Large intestine (tissue), 3 donors: ENCODE measurements around the gene GPR18. TPM values are rescaled to one million over a fixed set of nuclear protein-coding genes. Genes with fewer than 3 reads are reported as not detected.
A peak's percentile ranks its signal among the peaks of the same experiment; 100 is the strongest.

Experiments
- DNase-seq, 2 donors: peaks; one replicate each; pipeline versions ENCODE4 v3.0.0 to v3.0.0-alpha.2; 2013
- H3K27ac ChIP-seq: one replicate; pipeline ENCODE4 v1.5.1; 2013; ENCODE audit warnings: low read length
- H3K27me3 ChIP-seq: 2 replicates; pipeline ENCODE4 v1.6.1; 2013; ENCODE audit warnings: low read length; ENCODE audit not compliant: control insufficient read depth, insufficient read depth
- H3K36me3 ChIP-seq: 2 replicates; pipeline ENCODE4 v1.6.1; 2013; ENCODE audit warnings: low read length; ENCODE audit not compliant: control insufficient read depth, insufficient read depth
- H3K4me1 ChIP-seq: one replicate; pipeline ENCODE4 v1.6.1; 2013; ENCODE audit warnings: low read length; ENCODE audit not compliant: control insufficient read depth, insufficient read depth
- H3K4me3 ChIP-seq: one replicate; pipeline ENCODE4 v1.5.1; 2013; ENCODE audit warnings: low read length
- H3K9me3 ChIP-seq: one replicate; pipeline ENCODE4 v1.6.1; 2013; ENCODE audit warnings: mild to moderate bottlenecking, low read depth, low read length, moderate library complexity; ENCODE audit not compliant: control insufficient read depth
- WGBS: methylation state at CpG from one replicate; pipeline ENCODE4 v1.1.5; 2013; ENCODE audit warnings: low lambda C conversion rate; ENCODE audit not compliant: insufficient coverage; 5-methylcytosine and 5-hydroxymethylcytosine counted together
- polyA plus RNA-seq: library from polyadenylated mRNA; unstranded; fragments of 120-200 nt; gene quantifications from one replicate; pipeline ENCODE4 v1.2.1, GENCODE V29; 2013

Gene GPR18
- polyA plus RNA-seq, 1 donor = 0.94 TPM

- peaks cover 9% of the 10 kb centered on the region for H3K36me3 ChIP-seq
- H3K4me1 ChIP-seq = no peaks in the 10 kb centered on the region
- no peaks in the 10 kb centered on the region for H3K27me3 ChIP-seq
- no CpG with 5 or more reads among the region's 7 CpGs for WGBS
- no peak for DNase-seq
- H3K4me3 ChIP-seq = no peak overlapping the region
- no peak overlapping the region for H3K27ac ChIP-seq
- no peaks in the 10 kb centered on the region for H3K9me3 ChIP-seq
Measured at GRCh38 chr13:99301056-99301838, 43.1 kb upstream of the GPR18 start.

DNA sequence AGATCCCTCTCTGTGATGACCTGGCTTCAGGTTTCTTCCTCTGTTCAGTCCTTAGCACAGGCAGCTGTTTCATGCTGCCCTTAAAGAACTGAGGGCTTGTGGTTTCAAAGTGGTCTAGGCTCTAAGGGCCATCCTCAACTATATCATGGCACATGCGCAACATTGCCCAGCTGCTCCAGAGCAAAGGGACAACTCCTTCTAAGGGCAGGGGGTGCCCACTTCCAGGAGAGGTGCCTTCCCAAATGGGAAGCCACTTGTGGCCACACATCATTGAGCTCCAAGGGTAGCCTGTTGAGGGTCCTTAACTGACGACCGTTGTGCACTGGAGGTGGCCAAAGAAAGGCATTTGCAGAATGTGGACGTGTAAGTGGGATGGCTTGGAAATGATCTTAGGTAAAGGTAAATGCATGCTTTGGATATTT, 41.8 kb upstream of the GPR18 start:
- Histone ChIP-seq H3K4me1 (no peaks in the 10 kb centered on the region), H3K9me3 (no peaks in the 10 kb centered on the region), H3K27ac (no peak overlapping the region), H3K36me3 (peaks cover 8% of the 10 kb centered on the region), H3K27me3 (no peaks in the 10 kb centered on the region), H3K4me3 (no peak overlapping the region)
- WGBS = no CpG with 5 or more reads among the region's 4 CpGs
- DNase-seq = no peak

DNA sequence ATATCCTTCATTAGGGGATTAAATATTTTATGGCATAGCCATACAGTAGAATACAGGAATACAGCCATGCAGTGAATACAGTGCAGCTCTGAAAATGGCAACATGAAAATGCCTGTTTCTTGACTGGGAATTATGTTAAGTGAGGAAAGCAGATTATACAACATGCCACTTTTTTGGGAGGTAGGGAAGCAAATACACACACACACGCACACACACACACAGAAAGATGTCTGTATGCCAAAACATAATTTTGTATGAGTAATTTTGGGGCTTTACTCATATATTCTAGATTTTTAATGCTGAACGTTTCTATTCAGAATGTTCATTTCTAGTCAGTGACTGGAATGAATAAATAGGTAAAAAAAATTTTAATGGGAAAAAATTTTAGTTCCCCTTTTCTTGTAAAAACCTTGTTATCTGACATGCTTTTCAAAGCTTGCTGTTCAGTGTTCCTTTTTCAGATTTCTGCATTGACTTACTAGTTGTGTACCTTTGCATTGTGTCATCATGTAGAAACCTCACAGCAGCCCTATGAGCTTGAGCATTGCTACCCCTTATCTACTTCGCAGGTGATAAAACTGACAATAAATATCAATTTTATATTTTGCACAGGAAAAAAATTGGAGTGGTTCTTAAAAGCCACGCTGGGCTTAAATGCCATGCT, 41.2 kb upstream of the GPR18 start:
- no peak overlapping the region for H3K27ac ChIP-seq
- WGBS = 86% methylated on average over 1 of the region's 4 CpGs
- H3K36me3 ChIP-seq = peaks cover 8% of the 10 kb centered on the region
- H3K27me3 ChIP-seq = no peaks in the 10 kb centered on the region
- no peak for DNase-seq
- H3K4me1 ChIP-seq = no peaks in the 10 kb centered on the region
- H3K4me3 ChIP-seq = no peak overlapping the region
- H3K9me3 ChIP-seq = no peaks in the 10 kb centered on the region

GRCh38 chr13:99298056-99298455, 39.9 kb upstream of the GPR18 start:
- peaks cover 5% of the 10 kb centered on the region for H3K36me3 ChIP-seq
- no peak for DNase-seq
- no peaks in the 10 kb centered on the region for H3K27me3 ChIP-seq
- peaks cover 5% of the 10 kb centered on the region for H3K4me1 ChIP-seq
- H3K9me3 ChIP-seq = no peaks in the 10 kb centered on the region
- WGBS = 100% methylated on average over 2 of the region's 2 CpGs
- no peak overlapping the region for H3K27ac ChIP-seq
- H3K4me3 ChIP-seq = no peak overlapping the region

GRCh38 chr13:99297331-99297730, 39.2 kb upstream of the GPR18 start:
- Histone ChIP-seq H3K4me3 (no peak overlapping the region), H3K4me1 (peaks cover 5% of the 10 kb centered on the region), H3K9me3 (no peaks in the 10 kb centered on the region), H3K36me3 (peaks cover 5% of the 10 kb centered on the region), H3K27me3 (no peaks in the 10 kb centered on the region), H3K27ac (no peak overlapping the region)
- DNase-seq = no peak

- Histone ChIP-seq H3K36me3 (peaks cover 5% of the 10 kb centered on the region), H3K9me3 (no peaks in the 10 kb centered on the region), H3K4me3 (no peak overlapping the region), H3K27ac (no peak overlapping the region), H3K27me3 (no peaks in the 10 kb centered on the region), H3K4me1 (peaks cover 5% of the 10 kb centered on the region)
- DNase-seq = no peak
- 84% methylated on average over 3 of the region's 4 CpGs for WGBS
Measured at GRCh38 chr13:99296398-99296797, 38.2 kb upstream of the GPR18 start.

DNA sequence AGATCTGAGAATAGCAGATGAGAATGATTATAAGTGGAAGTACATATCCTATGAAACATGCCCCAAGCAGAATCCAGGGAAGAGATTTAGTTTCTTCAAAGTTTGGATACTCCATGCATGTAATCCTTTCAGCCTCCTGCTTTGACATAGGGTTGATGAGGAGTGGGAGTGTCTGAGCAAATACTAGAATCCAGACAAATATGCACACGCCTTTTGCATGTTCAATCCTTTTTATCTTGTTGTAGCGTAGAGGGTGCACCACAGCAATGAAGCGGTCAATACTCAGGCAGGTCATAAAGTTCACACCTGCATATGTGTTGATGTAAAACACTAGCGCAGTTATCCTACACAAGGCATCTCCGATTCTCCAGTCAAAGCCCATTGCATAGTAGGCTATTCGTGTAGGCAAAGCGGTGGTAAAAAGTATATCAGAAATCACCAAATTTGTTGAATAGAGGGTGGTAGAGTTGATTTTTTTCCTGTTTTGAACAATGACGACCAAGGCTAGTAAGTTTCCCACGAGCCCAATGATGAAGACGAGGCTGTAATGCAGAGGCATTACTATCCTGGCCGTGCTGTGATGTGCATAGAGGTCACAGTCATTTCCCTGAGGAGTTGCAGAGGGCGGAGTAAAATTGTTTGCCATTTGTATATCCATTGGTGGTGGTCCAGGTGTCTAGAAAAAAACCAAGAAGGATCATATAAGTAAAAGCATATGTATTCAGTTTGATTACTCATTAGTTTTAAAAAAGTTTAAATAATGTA, 37.5 kb upstream of the GPR18 start:
- no peak for DNase-seq
- 100% methylated on average over 1 of the region's 12 CpGs for WGBS
- no peaks in the 10 kb centered on the region for H3K9me3 ChIP-seq
- H3K27me3 ChIP-seq = no peaks in the 10 kb centered on the region
- peaks cover 5% of the 10 kb centered on the region for H3K36me3 ChIP-seq
- peaks cover 5% of the 10 kb centered on the region for H3K4me1 ChIP-seq
- H3K27ac ChIP-seq = no peak overlapping the region
- H3K4me3 ChIP-seq = no peak overlapping the region

DNA sequence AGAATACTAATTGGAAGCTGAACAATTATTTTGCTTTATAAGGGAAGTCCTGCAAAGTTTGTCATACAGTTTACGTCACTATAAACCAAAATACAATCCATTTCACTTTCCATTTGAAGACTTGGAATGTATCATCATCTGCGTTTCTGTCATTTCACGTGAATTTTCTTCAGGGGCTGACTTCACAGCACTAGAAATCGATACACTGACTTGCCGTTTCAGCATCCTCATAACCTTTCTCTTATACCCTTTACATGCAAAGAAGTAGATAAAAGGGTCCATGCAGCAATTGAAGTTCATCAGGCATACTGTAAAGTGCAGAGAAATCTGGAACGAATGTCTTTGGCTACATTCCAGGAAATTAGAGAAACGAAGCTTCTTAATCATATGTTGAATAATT, 36.8 kb upstream of the GPR18 start:
- H3K36me3 ChIP-seq = peaks cover 4% of the 10 kb centered on the region
- H3K27me3 ChIP-seq = no peaks in the 10 kb centered on the region
- H3K9me3 ChIP-seq = no peaks in the 10 kb centered on the region
- WGBS = 96% methylated on average over 4 of the region's 7 CpGs
- no peak overlapping the region for H3K4me3 ChIP-seq
- H3K4me1 ChIP-seq = peaks cover 5% of the 10 kb centered on the region
- no peak for DNase-seq
- no peak overlapping the region for H3K27ac ChIP-seq

DNA sequence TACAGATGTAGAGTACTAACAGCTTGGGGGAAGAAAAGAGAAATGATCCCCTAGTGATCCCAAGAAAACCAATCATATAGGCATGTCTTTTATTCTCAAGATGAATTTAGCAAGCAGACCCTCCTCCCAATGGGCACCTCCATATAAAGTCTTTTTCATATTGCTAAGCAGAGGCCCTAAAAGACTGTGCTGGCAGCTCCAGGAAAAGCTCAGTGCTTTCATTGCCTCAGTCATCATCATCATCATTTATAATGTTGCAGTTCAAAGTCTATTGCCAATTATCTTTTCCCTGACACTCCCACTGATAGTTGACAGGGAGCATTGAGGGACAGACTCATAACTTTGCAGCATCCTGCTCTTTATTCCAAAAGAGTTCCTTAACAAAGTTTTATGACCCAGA, 36.0 kb upstream of the GPR18 start:
- Histone ChIP-seq H3K9me3 (no peaks in the 10 kb centered on the region), H3K27ac (peak overlapping the region; percentile 32), H3K36me3 (peaks cover 6% of the 10 kb centered on the region), H3K4me3 (no peak overlapping the region), H3K27me3 (no peaks in the 10 kb centered on the region), H3K4me1 (peaks cover 5% of the 10 kb centered on the region)
- peak; percentile 31 to 74 for DNase-seq

GRCh38 chr13:99293178-99293577, 35.0 kb upstream of the GPR18 start:
- Histone ChIP-seq H3K4me3 (no peak overlapping the region), H3K36me3 (peaks cover 8% of the 10 kb centered on the region), H3K9me3 (no peaks in the 10 kb centered on the region), H3K27me3 (no peaks in the 10 kb centered on the region), H3K27ac (no peak overlapping the region), H3K4me1 (peaks cover 5% of the 10 kb centered on the region)
- DNase-seq = no peak
- no CpG with 5 or more reads among the region's 2 CpGs for WGBS
